IPS-NIHi7 (cell line): ENCODE data around the gene TMEM154.

Experiments
- DNase-seq: peaks from one replicate; pipeline ENCODE4 v3.0.0; 2012; ENCODE audit warnings: mixed read lengths; ENCODE audit errors: extremely low spot score

Gene TMEM154

GRCh38 chr4:152696764-152697261, 17.0 kb upstream of the TMEM154 start:
- no peak for DNase-seq

- no peak for DNase-seq
These were observed 14.1 kb upstream of the TMEM154 start for GRCh38 chr4:152693871-152694270.

- no peak for DNase-seq
These were observed 12.0 kb upstream of the TMEM154 start for GRCh38 chr4:152691761-152692160.

- no peak for DNase-seq
These were observed 11.2 kb upstream of the TMEM154 start for GRCh38 chr4:152690706-152691651.

GRCh38 chr4:152689615-152690501, 10.1 kb upstream of the TMEM154 start:
- no peak for DNase-seq

GRCh38 chr4:152687974-152688599, 8.3 kb upstream of the TMEM154 start:
- no peak for DNase-seq

GRCh38 chr4:152686452-152687013, 6.7 kb upstream of the TMEM154 start:
- DNase-seq: no peak

- DNase-seq: no peak
These were observed 4.8 kb upstream of the TMEM154 start for GRCh38 chr4:152684587-152684986.

GRCh38 chr4:152684007-152684406, 4.2 kb upstream of the TMEM154 start:
- DNase-seq: no peak

- DNase-seq: no peak
These were observed 2.5 kb upstream of the TMEM154 start for GRCh38 chr4:152682143-152682941.

- no peak for DNase-seq
These were observed 1.3 kb upstream of the TMEM154 start for GRCh38 chr4:152680988-152681603.

GRCh38 chr4:152678841-152679240, 956 bp downstream of the TMEM154 start:
- no peak for DNase-seq

GRCh38 chr4:152677117-152677516, 2.7 kb downstream of the TMEM154 start:
- DNase-seq: no peak

- no peak for DNase-seq
These were observed 3.5 kb downstream of the TMEM154 start for GRCh38 chr4:152676052-152676854.

GRCh38 chr4:152674359-152674758, 5.4 kb downstream of the TMEM154 start:
- no peak for DNase-seq

GRCh38 chr4:152673489-152673888, 6.3 kb downstream of the TMEM154 start:
- no peak for DNase-seq

GRCh38 chr4:152672206-152673092, 7.3 kb downstream of the TMEM154 start:
- DNase-seq: no peak

- DNase-seq: no peak
These were observed 11.3 kb downstream of the TMEM154 start for GRCh38 chr4:152668338-152668964.
